NAMALWA (cell line): ENCODE results near the gene PLXNB2.
A peak's percentile ranks its signal among the peaks of the same experiment; 100 is the strongest.
"Not testable (repeated sequence)": the region's sequence is repeated elsewhere in the genome, so short reads cannot be mapped to it uniquely, and the experiment has no call there.

ENCODE experiments used
- DNase-seq: peaks from one replicate; pipeline ENCODE4 v3.0.0-alpha.2; 2015; ENCODE audit warnings: low spot score

PLXNB2 gene

DNA sequence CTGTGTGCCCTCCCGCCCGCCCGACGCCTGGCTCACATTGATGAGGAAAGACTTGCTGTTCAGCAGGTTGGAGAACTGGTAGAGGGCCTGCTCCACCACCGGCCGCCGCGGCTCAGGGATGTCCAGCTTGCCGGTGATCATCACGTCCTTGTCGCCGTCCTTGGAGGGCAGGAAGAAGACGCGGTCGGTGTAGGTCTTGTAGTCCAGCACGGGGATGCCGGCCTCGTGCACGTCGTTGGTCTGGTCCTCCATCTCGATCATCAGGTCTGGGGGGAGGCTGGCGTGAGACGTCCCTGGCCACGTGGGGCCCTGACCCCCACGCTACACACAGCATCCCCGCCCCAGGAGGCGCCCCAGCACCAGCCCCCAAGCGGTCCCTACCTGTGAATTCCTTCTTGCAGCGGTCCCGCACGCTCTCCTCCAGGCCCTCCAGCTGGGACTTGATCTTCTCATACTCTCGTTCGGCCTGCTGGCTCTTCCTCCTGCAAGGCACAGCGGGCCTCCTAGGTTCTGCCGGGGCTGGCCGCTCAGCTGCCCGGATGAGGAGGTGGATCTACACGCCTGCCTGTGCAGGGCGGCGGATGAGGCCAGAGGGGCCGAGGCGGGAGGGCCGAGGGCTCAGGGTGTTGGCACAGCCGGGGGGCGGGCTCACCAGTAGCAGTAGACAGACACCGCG lies 26.6 kb downstream of the PLXNB2 start:
- no peak for DNase-seq

GRCh38 chr22:50280022-50280707 lies 27.3 kb downstream of the PLXNB2 start:
- no peak for DNase-seq

- DNase-seq: no peak
These were observed 28.4 kb downstream of the PLXNB2 start for GRCh38 chr22:50278956-50279619.

GRCh38 chr22:50278461-50278860 lies 29.0 kb downstream of the PLXNB2 start:
- DNase-seq: no peak

DNA sequence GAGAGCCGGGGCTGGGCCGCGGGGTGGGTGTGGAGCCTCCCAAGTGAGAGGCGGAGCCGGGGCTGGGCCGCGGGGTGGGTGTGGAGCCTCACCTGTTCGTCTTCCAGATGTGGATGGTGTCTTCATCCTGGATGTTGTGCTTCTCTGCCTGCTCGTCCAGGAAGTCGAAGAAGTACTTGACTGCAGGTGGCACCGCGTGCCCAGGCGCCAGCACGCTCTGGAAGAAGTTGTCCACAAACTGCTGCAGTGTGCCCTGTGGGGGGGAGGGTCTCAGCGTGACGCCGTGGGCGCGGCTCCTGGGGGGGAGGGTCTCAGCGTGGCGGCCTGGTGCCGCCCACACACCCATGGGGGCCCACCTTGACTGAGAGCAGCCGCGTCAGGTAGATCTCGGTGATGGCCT lies 29.7 kb downstream of the PLXNB2 start:
- no peak for DNase-seq

DNA sequence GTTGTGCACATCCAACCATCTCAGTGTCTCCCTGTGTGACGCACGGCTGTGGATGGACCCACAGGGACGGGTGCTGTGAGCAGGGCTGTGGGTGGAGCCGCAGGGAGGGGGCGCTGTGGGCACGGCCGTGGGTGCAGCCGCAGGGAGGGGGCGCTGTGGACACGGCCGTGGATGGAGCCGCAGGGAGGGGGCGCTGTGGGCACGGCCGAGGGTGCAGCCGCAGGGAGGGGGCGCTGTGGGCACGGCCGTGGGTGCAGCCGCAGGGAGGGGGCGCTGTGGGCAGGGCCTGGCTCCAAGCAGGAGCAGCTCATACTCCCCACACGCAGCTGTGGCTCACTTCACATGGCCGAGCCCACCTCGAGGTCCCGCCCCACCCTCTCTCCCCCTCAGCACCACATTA lies 31.3 kb downstream of the PLXNB2 start:
- peak; percentile 91 for DNase-seq

- no peak for DNase-seq
These were observed 32.0 kb downstream of the PLXNB2 start for GRCh38 chr22:50275181-50276055.

DNA sequence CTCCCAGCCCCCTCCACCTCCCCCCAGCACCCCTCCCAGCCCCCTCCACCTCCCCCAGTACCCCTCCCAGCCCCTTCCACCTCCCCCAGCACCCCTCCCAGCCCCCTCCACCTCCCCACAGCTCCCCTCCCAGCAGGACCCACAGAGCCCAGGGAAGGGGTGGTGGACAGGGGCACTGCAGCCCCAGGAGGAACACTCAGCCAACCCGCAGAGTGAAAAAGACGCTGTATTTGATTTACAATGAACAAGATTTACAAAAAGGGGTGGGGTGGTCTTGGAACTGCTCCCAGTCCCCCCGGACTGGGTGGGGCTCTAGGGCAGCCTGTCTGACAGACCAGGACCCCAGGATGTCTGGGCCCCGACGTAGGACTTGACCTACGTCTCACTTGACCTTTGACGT lies 32.7 kb downstream of the PLXNB2 start:
- DNase-seq: no peak

GRCh38 chr22:50274311-50274710 lies 33.1 kb downstream of the PLXNB2 start:
- peak; percentile 73 for DNase-seq

GRCh38 chr22:50273781-50274180 lies 33.7 kb downstream of the PLXNB2 start:
- not testable (repeated sequence) for DNase-seq

GRCh38 chr22:50273352-50273751 lies 34.1 kb downstream of the PLXNB2 start:
- DNase-seq: not testable (repeated sequence)

DNA sequence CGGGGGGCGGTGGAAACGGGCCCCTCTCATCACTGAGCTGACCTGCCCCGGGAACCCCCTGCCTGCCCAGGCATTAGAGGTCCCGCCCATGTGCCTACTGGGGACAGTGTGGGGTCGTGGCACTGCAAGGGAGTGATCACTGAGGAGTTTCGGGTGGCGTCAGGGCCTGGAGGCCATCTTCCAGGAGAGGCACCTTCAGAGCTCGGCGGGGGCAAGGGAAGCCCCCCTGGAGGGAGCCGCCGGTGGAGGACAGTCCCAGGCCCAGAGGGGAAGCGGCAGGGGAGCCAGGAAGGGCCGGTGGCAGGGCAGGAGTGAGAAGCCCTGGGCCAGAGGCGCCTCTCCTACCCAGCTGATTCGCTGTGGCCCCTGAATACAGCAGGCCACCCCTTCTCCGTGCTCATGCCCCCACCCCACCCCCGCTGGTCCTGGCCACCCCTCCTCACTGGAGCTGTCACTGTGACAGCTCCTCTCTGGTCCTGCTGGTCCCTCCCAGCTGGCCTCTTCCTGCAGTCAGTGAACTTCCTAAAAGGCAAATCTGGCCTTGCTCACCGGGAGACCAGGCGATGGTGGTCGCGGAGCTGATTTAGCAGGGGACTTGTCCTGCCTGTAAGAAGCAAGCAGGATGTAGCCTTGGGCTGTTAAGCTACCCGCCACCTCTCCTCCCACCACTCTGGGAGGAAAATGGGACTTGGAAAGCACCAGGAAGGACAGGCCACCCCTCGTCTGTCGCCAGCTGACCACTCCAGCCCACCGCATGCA lies 35.2 kb downstream of the PLXNB2 start:
- DNase-seq: no peak

DNA sequence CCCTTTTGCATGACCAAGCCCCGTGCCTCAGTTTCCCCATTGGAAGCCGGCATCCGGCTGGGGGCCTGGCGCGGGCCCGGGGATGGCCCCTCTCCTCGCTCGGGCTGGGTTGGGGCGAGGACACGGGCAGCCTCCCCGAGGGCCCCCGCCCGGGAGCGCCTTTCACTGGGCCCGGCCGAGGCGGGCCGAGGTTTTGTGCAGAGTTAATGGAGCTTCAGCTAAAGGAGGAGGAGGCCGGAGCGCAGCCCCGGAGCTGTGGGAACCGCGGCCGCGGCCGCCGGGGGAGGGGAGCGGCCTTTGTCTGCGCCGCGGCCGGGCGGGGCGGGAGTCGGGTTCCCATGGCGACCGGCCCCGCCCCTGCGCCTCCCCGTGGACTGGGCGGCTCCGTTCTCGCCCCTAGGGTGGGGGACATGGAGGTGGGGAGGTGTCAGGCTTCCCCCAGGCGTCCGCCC lies 35.9 kb downstream of the PLXNB2 start:
- peak; percentile 65 for DNase-seq

GRCh38 chr22:50270666-50271394 lies 36.6 kb downstream of the PLXNB2 start:
- DNase-seq: peak; percentile 54

- DNase-seq: peak; percentile 57
These were observed 37.3 kb downstream of the PLXNB2 start, which contains the start of gene MAPK11 for GRCh38 chr22:50269970-50270665. Gene MAPK11, minus strand, starts transcription at chr22:50270380. Its CDS starts 88 bp downstream, at chr22:50270292.

DNA sequence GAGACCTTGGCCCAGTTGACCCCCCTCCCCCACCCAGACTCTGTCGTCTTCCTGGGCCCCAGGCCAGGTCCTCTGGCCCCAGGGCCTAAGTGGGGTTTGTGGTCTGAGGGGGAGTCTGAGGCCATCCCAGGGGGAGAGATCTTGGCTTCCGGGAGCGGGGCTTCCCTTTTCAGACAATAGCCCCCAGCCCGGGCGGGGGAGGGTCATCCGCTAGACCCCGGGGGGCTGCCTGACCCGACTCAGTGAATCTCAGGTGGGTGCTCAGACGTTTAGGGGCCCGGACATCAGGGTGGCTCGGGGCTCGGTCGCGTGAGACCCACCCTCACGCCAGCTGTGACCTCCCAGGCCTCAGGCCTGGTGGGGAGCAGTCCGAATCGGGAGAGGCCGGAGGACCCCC lies 37.9 kb downstream of the PLXNB2 start:
- DNase-seq: no peak

- DNase-seq: no peak
These were observed 38.8 kb downstream of the PLXNB2 start for GRCh38 chr22:50268655-50269113.

DNA sequence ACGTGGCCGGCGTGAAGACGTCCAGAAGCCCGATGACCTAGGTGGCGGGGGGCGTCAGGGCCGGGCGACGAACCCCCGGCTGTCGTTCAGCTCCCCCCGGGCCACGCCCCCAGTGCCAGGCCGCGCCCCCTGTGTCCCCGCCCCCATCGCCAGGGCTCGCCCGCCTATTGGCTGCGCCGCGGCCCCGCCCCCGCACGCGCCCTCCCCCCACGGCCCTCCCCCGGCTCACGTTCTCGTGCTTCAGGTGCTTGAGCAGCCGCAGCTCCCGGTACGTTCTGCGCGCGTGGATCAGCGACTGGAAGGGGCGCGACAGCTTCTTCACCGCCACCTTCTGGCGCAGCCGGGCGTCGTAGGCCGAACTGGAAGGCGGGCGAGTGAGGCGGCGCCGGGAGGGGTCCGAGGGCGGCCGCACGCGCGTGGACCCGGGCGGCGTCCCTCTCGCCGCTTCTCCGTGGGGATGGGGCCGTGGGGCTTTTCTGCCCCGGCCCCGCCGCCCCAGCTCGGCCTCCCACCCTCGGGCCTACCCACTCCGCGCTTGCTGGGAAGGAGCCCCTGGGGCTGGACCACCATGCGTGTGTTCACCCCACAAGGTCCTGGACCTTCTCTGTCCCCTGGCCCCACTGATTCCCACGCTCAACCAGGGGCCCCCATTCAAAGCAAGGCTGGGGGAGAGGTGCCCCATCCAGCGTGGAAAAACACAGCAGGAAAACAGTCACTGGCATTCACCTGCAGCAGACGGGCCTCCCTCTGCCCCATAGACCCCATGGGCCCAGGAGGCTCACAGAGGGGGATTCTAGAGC lies 39.7 kb downstream of the PLXNB2 start:
- DNase-seq: no peak

GRCh38 chr22:50266994-50267393 lies 40.5 kb downstream of the PLXNB2 start:
- DNase-seq: no peak
